Panc1 (cell line): ENCODE data around the gene ACTG1. TPM values are rescaled to one million over a fixed set of nuclear protein-coding genes. Genes with fewer than 3 reads are reported as not detected.

Source experiments
- ATAC-seq: fragments of 200-7000 bp; cut with Tn5 transposase; 2 replicates; pipeline ENCODE4 v1.9.1; 2020; ENCODE audit warnings: mild to moderate bottlenecking, moderate library complexity
- BruUV-seq: library from RNA; stranded (reverse); fragments of 400-500 nt; replicated peaks from 2 replicates; lab custom pipeline; 2021; lab: Mats Ljungman, UMichigan
- CTCF ChIA-PET: fragments of 300-600 bp; sonication (Branson Sonifier 250); formaldehyde crosslinking; loops from one replicate; lab custom pipeline; 2022; ENCODE audit warnings: antibody characterized with exemption; lab: Charles Lee
- POLR2A ChIA-PET: fragments of 300-600 bp; sonication (Branson Sonifier 250); formaldehyde crosslinking; loops from one replicate; lab custom pipeline; 2022; ENCODE audit warnings: antibody characterized with exemption; lab: Charles Lee
- DNase-seq: peaks from one replicate; pipeline ENCODE4 v3.0.0-alpha.2; 2010; ENCODE audit warnings: low read depth, low spot score
- H3K27ac ChIP-seq: 2 replicates; pipeline ENCODE4 v1.5.1; 2011; ENCODE audit warnings: mild to moderate bottlenecking, low read length, inconsistent platforms
- H3K27me3 ChIP-seq: fragments of 200-500 bp; sonication (Bioruptor generic); 2 replicates; pipeline ENCODE4 v1.6.0; 2014; ENCODE audit warnings: low read length, inconsistent platforms; ENCODE audit not compliant: control insufficient read depth, insufficient read depth
- H3K36me3 ChIP-seq: fragments of 200-500 bp; sonication (Bioruptor generic); 2 replicates; pipeline ENCODE4 v1.5.1; 2014; ENCODE audit warnings: inconsistent platforms, mild to moderate bottlenecking, low read length, moderate library complexity; ENCODE audit not compliant: control insufficient read depth, insufficient read depth
- H3K4me1 ChIP-seq: 2 replicates; pipeline ENCODE4 v1.5.1; 2011; ENCODE audit warnings: inconsistent platforms, mild to moderate bottlenecking, low read length, moderate library complexity; ENCODE audit not compliant: control insufficient read depth, insufficient read depth
- H3K4me3 ChIP-seq, 2 experiments: 2 replicates each; pipeline ENCODE4 v1.5.1; 2011 to 2012; ENCODE audit warnings: low read depth in 2 of 2, low read length in 2 of 2, mild to moderate bottlenecking in 2 of 2, inconsistent platforms in 1 of 2, moderate library complexity in 1 of 2
- H3K9me3 ChIP-seq: fragments of 200-500 bp; sonication (Bioruptor generic); 2 replicates; pipeline ENCODE4 v1.5.1; 2014; ENCODE audit warnings: low read depth, mild to moderate bottlenecking, inconsistent platforms, low read length, moderate library complexity; ENCODE audit not compliant: control insufficient read depth, insufficient read depth
- POLR2AphosphoS5 ChIP-seq: IDR thresholded peaks from 2 replicates; pipeline ENCODE4 v1.6.1; 2012; ENCODE audit warnings: mild to moderate bottlenecking, low read depth, low read length, moderate library complexity
- SIN3A ChIP-seq: IDR thresholded peaks from 2 replicates; pipeline ENCODE4 v1.6.1; 2012; ENCODE audit warnings: low read depth, mild to moderate bottlenecking, low read length, moderate library complexity, borderline replicate concordance; ENCODE audit not compliant: insufficient read depth
- TCF7L2 ChIP-seq: IDR thresholded peaks from 2 replicates; pipeline ENCODE4 v1.6.1; 2011; ENCODE audit warnings: mild to moderate bottlenecking, low read depth, low read length, inconsistent platforms
- in situ Hi-C: cut with HindIII; loops from 2 replicates; pipeline ENCODE4 v1.10.0; 2016; ENCODE audit warnings: low sequenced_read_pairs, low pct_unique_long_range_greater_than_20kb
- intact Hi-C: fragments of 100-400 bp; cut with micrococcal nuclease; formaldehyde crosslinking; loops from one replicate; pipeline ENCODE4 v1.10.0; 2022; ENCODE audit not compliant: unreplicated experiment
- total RNA-seq: library from RNA; stranded (reverse); gene quantifications from one replicate; pipeline ENCODE4 v1.2.1, GENCODE V29; 2021; ENCODE audit not compliant: unreplicated experiment
- TF ChIP-seq, protein P1 (sequence below): fragments of 450-650 bp; IDR thresholded peaks from 2 replicates; pipeline ENCODE4 v1.5.1; 2017; ENCODE audit warnings: mild to moderate bottlenecking
- TF ChIP-seq, protein P2 (sequence below), 2 experiments: IDR thresholded peaks; 2 replicates each; pipeline ENCODE4 v1.6.1; 2011 to 2012; ENCODE audit warnings: low read depth in 2 of 2, control low read depth in 1 of 2, low read length in 1 of 2, mild to moderate bottlenecking in 1 of 2, moderate library complexity in 1 of 2; ENCODE audit not compliant: insufficient read depth in 1 of 2

The ACTG1 gene
- total RNA-seq, 1 experiment from 2014 or later: 4,502 TPM

DNA sequence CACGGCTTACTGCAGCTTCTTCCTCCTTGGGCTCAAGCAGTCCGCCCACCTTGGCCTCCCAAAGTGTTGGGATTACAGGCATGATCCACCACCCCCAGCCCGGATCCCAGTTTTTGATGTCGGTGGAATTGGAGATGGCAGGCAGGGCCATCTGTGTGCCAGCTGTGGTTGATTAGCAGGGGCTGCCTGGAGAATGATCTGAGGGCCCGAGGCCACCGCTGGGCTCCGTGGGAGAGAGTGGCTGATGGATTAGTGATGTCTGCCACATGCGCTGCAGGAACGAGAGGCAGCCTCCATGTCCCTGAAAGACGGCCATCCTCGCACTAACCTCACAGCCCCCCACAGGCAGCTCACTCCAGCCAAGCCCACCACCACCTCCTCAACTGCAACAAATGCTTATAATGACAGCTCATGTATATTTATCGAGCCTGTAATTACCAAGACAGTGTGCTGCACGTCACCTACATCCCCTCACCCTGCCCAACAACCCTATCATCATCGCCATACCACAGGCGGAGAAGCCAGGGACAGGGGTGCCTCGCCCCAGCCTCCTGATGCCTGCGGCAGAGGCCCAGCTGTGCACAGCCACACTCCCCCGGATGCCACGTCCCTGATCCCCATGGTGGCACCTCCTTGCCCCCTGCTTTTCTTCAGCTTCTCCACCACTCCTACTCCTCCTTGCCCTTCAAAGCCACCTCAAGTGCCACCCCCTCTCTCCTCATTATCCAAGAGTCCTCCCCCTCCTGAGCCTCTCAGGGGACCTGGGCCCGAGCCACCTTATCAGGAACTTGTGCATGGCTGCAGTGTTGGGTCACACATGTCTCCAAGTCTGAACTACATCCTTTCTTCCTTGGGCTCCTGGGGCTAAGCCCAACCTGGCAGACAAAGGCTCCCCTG lies 33.2 kb downstream of the ACTG1 start:
- ChIA-PET POLR2A (no interaction called here), CTCF (no interaction called here)
- H3K27me3 ChIP-seq: no peaks in the 10 kb centered on the region
- BruUV-seq: no TSS peak
- no peak overlapping the region for H3K4me3 ChIP-seq
- ATAC-seq: no peak
- no peaks in the 10 kb centered on the region for H3K9me3 ChIP-seq
- intact Hi-C loops (loop anchor here (10.0 kb wide), 1 partner anchor 225 kb away; no protein-coding TSS in a partner anchor), in situ Hi-C loops (no loop called here)
- peak overlapping the region; percentile 31; the same call in 1 of the 2 replicates for H3K27ac ChIP-seq
- no peaks in the 10 kb centered on the region for H3K36me3 ChIP-seq
- H3K4me1 ChIP-seq: peaks cover 35% of the 10 kb centered on the region
- no peak for DNase-seq
- TF ChIP-seq, protein P1, sequence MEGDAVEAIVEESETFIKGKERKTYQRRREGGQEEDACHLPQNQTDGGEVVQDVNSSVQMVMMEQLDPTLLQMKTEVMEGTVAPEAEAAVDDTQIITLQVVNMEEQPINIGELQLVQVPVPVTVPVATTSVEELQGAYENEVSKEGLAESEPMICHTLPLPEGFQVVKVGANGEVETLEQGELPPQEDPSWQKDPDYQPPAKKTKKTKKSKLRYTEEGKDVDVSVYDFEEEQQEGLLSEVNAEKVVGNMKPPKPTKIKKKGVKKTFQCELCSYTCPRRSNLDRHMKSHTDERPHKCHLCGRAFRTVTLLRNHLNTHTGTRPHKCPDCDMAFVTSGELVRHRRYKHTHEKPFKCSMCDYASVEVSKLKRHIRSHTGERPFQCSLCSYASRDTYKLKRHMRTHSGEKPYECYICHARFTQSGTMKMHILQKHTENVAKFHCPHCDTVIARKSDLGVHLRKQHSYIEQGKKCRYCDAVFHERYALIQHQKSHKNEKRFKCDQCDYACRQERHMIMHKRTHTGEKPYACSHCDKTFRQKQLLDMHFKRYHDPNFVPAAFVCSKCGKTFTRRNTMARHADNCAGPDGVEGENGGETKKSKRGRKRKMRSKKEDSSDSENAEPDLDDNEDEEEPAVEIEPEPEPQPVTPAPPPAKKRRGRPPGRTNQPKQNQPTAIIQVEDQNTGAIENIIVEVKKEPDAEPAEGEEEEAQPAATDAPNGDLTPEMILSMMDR: no peak
- TF ChIP-seq TCF7L2 (no peak), SIN3A (no peak), POLR2AphosphoS5 (no peak)
- TF ChIP-seq, protein P2, sequence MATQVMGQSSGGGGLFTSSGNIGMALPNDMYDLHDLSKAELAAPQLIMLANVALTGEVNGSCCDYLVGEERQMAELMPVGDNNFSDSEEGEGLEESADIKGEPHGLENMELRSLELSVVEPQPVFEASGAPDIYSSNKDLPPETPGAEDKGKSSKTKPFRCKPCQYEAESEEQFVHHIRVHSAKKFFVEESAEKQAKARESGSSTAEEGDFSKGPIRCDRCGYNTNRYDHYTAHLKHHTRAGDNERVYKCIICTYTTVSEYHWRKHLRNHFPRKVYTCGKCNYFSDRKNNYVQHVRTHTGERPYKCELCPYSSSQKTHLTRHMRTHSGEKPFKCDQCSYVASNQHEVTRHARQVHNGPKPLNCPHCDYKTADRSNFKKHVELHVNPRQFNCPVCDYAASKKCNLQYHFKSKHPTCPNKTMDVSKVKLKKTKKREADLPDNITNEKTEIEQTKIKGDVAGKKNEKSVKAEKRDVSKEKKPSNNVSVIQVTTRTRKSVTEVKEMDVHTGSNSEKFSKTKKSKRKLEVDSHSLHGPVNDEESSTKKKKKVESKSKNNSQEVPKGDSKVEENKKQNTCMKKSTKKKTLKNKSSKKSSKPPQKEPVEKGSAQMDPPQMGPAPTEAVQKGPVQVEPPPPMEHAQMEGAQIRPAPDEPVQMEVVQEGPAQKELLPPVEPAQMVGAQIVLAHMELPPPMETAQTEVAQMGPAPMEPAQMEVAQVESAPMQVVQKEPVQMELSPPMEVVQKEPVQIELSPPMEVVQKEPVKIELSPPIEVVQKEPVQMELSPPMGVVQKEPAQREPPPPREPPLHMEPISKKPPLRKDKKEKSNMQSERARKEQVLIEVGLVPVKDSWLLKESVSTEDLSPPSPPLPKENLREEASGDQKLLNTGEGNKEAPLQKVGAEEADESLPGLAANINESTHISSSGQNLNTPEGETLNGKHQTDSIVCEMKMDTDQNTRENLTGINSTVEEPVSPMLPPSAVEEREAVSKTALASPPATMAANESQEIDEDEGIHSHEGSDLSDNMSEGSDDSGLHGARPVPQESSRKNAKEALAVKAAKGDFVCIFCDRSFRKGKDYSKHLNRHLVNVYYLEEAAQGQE (IDR thresholded peaks at IDR 0.05; ENCODE audit: insufficient read depth in 1 of 2, low read depth in 2 of 2, low read length in 1 of 2): no peak

DNA sequence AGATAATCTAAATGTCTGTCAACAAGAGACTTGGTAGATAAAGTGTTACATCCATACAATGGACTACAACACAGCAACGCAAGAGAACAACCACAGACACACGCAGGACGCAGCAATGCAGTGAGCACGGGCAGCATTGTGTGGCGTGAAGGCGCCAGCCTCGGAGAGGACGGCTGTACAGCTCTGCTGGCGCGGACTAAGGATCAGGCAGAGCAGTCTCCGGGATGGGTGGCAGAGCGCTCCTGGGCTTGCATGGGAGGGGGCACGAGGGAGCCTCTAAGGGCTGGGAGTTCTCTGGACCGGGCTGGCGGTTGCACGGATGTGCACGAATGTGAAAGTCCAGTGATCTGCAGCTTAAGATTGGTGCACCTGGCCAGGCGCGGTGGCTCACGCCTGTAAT lies 34.5 kb downstream of the ACTG1 start:
- Histone ChIP-seq H3K4me1 (peaks cover 25% of the 10 kb centered on the region), H3K4me3 (no peak overlapping the region), H3K9me3 (no peaks in the 10 kb centered on the region), H3K27me3 (no peaks in the 10 kb centered on the region), H3K27ac (no peak overlapping the region), H3K36me3 (no peaks in the 10 kb centered on the region)
- ATAC-seq (no peak), DNase-seq (no peak)
- BruUV-seq: no TSS peak
- CTCF ChIA-PET: interaction anchor here (0.6 kb wide), 1 partner anchor 50 kb away, joined by 4 read pairs; the partner anchor contains the start of gene FSCN2
- TF ChIP-seq, protein P1: no peak
- TF ChIP-seq TCF7L2: no peak
- TF ChIP-seq, protein P2 (IDR thresholded peaks at IDR 0.05; ENCODE audit: insufficient read depth in 1 of 2, low read depth in 2 of 2, low read length in 1 of 2): no peak
- no peak for TF ChIP-seq SIN3A
- TF ChIP-seq POLR2AphosphoS5: no peak
- POLR2A ChIA-PET: no interaction called here
- intact Hi-C loops: no loop called here
- in situ Hi-C loops: no loop called here
